Coronary artery (tissue), 2 donors: ENCODE data around the gene GCNA.
"Not testable (repeated sequence)": the region's sequence is repeated elsewhere in the genome, so short reads cannot be mapped to it uniquely, and the experiment has no call there.

Source experiments
- DNase-seq: peaks from one replicate; pipeline ENCODE4 v3.0.0-alpha.2; 2017; ENCODE audit warnings: low spot score
- H3K27ac ChIP-seq, 2 donors: fragments of 200-600 bp; sonication (generic); one replicate each; pipeline ENCODE4 v1.5.1; 2016 to 2019
- H3K4me3 ChIP-seq: fragments of 200-600 bp; sonication (generic); 2 replicates; pipeline ENCODE4 v1.5.1; 2016; ENCODE audit warnings: mild to moderate bottlenecking, moderate library complexity
- CTCF ChIP-seq: fragments of 200-600 bp; sonication (generic); IDR thresholded peaks from one replicate; pipeline ENCODE4 v1.5.1; 2019; ENCODE audit warnings: antibody characterized with exemption

The GCNA gene

GRCh38 chrX:71604141-71604540, 25.9 kb downstream of the GCNA start:
- H3K4me3 ChIP-seq = no peak overlapping the region
- TF ChIP-seq CTCF = no peak
- no peak for DNase-seq
- no peak overlapping the region for H3K27ac ChIP-seq

DNA sequence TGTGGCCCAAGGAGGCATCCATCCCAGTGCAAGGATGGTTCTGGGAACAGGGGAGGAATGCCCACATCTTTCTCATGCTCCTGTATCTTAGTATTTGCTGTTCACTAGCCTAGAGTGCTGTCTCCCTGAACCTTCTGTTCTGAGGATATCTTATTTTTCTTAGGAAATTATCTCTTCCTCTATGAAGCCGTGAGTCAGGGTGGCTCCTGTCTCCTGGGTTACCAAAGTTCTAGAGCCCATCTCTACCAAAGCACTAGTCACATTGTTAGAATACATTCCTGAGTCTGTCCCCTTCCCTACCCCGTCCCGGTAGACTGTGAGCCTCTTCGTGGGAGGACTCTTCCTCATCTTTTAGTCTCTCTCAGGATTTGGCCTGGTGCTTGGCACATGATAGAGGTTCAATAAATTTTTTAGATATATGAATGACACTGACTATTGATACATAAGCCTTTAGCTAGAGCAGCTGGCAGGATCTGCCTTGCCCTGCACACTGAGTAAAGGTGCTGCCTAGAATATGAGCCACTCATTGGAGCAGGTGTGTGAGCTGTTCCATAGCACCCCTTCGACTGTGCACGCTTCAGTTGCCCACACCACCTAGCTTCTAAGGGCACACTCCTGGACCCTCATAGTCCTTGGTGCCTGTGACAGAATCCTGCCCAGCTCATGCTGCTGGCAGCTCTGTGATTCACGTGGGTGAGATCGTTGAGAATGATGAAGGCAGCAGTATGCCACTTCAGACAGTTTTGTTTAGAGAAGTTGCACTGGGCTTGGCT, 26.7 kb downstream of the GCNA start:
- H3K4me3 ChIP-seq = no peak overlapping the region
- TF ChIP-seq CTCF = no peak
- no peak overlapping the region for H3K27ac ChIP-seq
- no peak for DNase-seq

DNA sequence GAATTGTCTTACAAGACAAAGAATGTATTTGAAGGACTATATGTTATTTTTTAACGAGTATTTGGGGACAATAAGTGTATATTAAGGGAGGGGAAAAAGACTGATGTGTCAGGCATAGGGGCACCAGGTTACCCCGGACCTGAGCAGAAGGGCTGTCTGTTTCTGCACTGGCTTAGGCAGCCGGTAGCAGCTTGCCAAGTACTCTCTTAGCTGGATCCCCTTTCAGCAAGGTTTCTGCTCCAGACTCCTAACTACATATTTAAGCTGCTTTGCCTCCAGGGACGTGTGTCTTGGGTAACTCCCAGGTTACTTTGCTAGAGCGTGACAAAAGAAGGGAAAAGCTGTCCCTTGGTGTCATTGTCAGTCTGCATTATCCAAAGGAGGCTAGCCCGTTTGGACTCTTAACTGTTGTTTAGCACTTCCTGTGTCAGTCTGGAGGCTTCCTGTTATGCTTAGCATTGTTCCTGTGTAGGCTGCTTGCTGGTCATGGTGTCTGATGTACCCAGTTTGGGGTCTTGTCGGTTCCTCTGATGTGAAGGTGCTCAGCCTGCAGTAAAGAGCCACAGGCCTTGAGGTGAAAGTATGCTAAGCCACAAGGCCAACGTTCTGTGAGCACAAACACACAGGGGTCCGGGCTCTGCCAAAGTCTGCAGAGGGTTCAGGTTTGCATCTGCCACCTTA, 28.4 kb downstream of the GCNA start:
- Histone ChIP-seq H3K27ac (no peak overlapping the region), H3K4me3 (no peak overlapping the region)
- TF ChIP-seq CTCF = no peak
- no peak for DNase-seq

GRCh38 chrX:71607488-71607887, 29.3 kb downstream of the GCNA start:
- Histone ChIP-seq H3K27ac (no peak overlapping the region), H3K4me3 (no peak overlapping the region)
- no peak for TF ChIP-seq CTCF
- DNase-seq = no peak

GRCh38 chrX:71609095-71609750, 31.0 kb downstream of the GCNA start:
- no peak for TF ChIP-seq CTCF
- Histone ChIP-seq H3K4me3 (no peak overlapping the region), H3K27ac (no peak overlapping the region)
- no peak for DNase-seq

DNA sequence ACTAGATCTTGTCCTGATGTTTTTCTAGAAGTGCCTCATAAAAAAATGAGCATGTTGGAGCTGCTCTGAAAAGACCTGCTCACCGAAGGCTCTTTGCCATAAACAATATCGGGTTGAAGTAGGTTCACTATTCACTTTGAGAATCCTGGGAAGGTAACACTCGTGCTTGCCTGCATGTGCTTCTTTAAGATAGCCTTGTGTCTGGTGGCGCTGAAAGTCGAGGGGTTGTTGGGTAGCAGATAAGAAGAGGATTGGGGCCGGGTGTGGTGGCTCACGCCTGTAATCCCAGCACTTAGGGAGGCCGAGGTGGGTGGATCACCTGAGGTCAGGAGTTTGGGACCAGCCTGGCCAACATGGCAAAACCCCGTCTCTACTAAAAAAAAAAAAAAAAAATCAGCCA, 33.5 kb downstream of the GCNA start:
- not testable (repeated sequence) for H3K27ac ChIP-seq

GRCh38 chrX:71612256-71612655, 34.0 kb downstream of the GCNA start:
- no peak for TF ChIP-seq CTCF
- H3K27ac ChIP-seq = no peak overlapping the region
- no peak overlapping the region for H3K4me3 ChIP-seq
- DNase-seq = no peak

More for the DNA sequence above, 33.5 kb downstream of the GCNA start:
- DNase-seq, H3K4me3 ChIP-seq: not testable (repeated sequence)
